OCI-LY7 (cell line): ENCODE results near the gene PKD1L1. TPM values are rescaled to one million over a fixed set of nuclear protein-coding genes. Genes with fewer than 3 reads are reported as not detected.
"Not testable (repeated sequence)": the region's sequence is repeated elsewhere in the genome, so short reads cannot be mapped to it uniquely, and the experiment has no call there.

Experiments used
- BruUV-seq: library from RNA; stranded (reverse); fragments of 400-500 nt; replicated peaks from 2 replicates; lab custom pipeline; 2021; lab: Mats Ljungman, UMichigan
- CTCF ChIA-PET: fragments of 300-600 bp; sonication (Branson Sonifier 250); formaldehyde crosslinking; loops from one replicate; lab custom pipeline; 2022; ENCODE audit warnings: antibody characterized with exemption; ENCODE audit not compliant: unreplicated experiment; lab: Charles Lee
- POLR2A ChIA-PET: fragments of 300-600 bp; sonication (Branson Sonifier 250); formaldehyde crosslinking; loops from one replicate; lab custom pipeline; 2022; ENCODE audit warnings: antibody characterized with exemption; lab: Charles Lee
- DNase-seq: peaks from one replicate; pipeline ENCODE4 v3.0.0-alpha.2; 2015; ENCODE audit warnings: low spot score
- H2AFZ ChIP-seq: fragments of 200-600 bp; sonication (generic), shearing (Covaris generic); 2 replicates; pipeline ENCODE4 v1.6.1; 2014; ENCODE audit warnings: mild to moderate bottlenecking, antibody characterized with exemption, low read length, moderate library complexity
- H3K27ac ChIP-seq: fragments of 200-600 bp; sonication (generic); 2 replicates; pipeline ENCODE4 v1.5.1; 2014; ENCODE audit warnings: mixed run types, low read depth, mild to moderate bottlenecking, moderate library complexity, low read length, inconsistent platforms; ENCODE audit not compliant: poor library complexity, severe bottlenecking
- H3K36me3 ChIP-seq: fragments of 200-600 bp; sonication (generic); 2 replicates; pipeline ENCODE4 v1.6.1; 2014; ENCODE audit warnings: mild to moderate bottlenecking, antibody characterized with exemption, low read length, moderate library complexity, mixed read lengths; ENCODE audit not compliant: insufficient read depth
- H3K4me1 ChIP-seq: fragments of 200-600 bp; sonication (generic); 2 replicates; pipeline ENCODE4 v1.5.1; 2014; ENCODE audit warnings: mild to moderate bottlenecking, low read length; ENCODE audit not compliant: insufficient read depth, poor library complexity, severe bottlenecking
- H3K4me2 ChIP-seq: fragments of 200-600 bp; sonication (generic); 2 replicates; pipeline ENCODE4 v1.6.1; 2014; ENCODE audit warnings: mild to moderate bottlenecking, low read length
- H3K4me3 ChIP-seq: fragments of 200-600 bp; sonication (generic); 2 replicates; pipeline ENCODE4 v1.5.1; 2014; ENCODE audit warnings: mild to moderate bottlenecking, low read depth, low read length; ENCODE audit not compliant: poor library complexity, severe bottlenecking
- H3K79me2 ChIP-seq: fragments of 200-600 bp; sonication (generic); 2 replicates; pipeline ENCODE4 v1.6.1; 2016; ENCODE audit warnings: low read depth, mild to moderate bottlenecking, low read length, moderate library complexity, mixed read lengths; ENCODE audit not compliant: insufficient read depth
- H3K9me2 ChIP-seq: fragments of 200-600 bp; sonication (generic); 2 replicates; pipeline ENCODE4 v1.6.1; 2016; ENCODE audit warnings: mild to moderate bottlenecking, low read length, mixed read lengths; ENCODE audit not compliant: insufficient read depth
- H3K9me3 ChIP-seq: fragments of 200-600 bp; sonication (generic); 2 replicates; pipeline ENCODE4 v1.6.1; 2014; ENCODE audit warnings: mild to moderate bottlenecking, mixed run types, low read length, mixed read lengths
- H4K20me1 ChIP-seq: fragments of 200-600 bp; sonication (generic); 2 replicates; pipeline ENCODE4 v1.6.1; 2014; ENCODE audit warnings: mild to moderate bottlenecking, antibody characterized with exemption, low read length, moderate library complexity, mixed read lengths; ENCODE audit not compliant: insufficient read depth
- EZH2phosphoT487 ChIP-seq: fragments of 200-600 bp; sonication (generic); IDR thresholded peaks from 2 replicates; pipeline ENCODE4 v1.6.1; 2018; ENCODE audit warnings: low read depth, borderline replicate concordance, mild to moderate bottlenecking, mixed run types, antibody characterized with exemption, low read length, moderate library complexity, mixed read lengths
- intact Hi-C: fragments of 100-400 bp; cut with micrococcal nuclease; formaldehyde crosslinking; loops from one replicate; pipeline ENCODE4 v1.10.0; 2022; ENCODE audit not compliant: unreplicated experiment
- total RNA-seq, 2 experiments: library from RNA; depleted of rRNA in 1 of 2; stranded (reverse); fragments of >200 nt in 1 of 2; shearing (Covaris generic) in 1 of 2; gene quantifications; 2 replicates each; pipeline ENCODE4 v1.2.3, GENCODE V29; 2014 to 2022
- TF ChIP-seq, protein P1 (sequence below): fragments of 200-600 bp; sonication (generic); conservative IDR thresholded peaks from 2 replicates; pipeline ENCODE4 v1.5.1; 2014; ENCODE audit warnings: mild to moderate bottlenecking, antibody characterized with exemption, low read length, moderate library complexity, mixed read lengths

The PKD1L1 gene
- total RNA-seq, 2 experiments from 2014 or later: 0.19 to 0.63 TPM

DNA sequence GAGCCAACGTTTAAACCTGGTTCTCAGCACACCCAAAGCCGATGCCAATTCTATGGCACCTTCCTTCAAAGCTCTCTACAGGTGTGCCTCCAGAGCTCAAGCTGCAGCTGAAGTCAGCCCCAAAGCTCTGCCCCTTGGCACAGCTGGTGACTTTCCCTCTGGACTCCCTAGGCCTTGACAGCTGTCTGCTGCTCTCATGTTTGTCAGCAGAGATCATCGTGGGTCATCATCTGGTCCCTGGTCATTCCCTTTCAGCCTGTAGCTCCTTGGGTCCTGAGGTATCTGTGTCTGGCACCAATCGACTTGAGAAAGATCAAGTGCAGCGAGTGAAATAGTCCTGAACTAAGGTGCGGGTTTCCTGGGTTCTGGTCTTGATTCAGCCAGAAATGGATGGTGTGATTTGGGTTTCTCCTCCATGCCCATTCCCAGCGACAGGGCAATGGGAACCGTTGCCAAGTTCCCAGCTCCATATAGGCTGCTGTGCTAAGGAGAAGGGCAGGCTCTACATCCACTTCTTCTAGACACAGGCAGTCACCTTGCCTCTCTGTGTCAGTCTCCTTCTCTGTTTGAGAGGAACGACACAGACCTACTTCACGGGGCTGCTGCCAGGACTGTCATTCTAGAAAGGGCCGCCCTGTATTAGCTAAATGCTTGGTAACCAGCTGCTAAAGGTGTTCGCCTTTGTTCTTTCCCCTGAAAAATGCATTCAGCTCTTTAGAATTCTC lies 3.6 kb downstream of the PKD1L1 start:
- POLR2A ChIA-PET: interaction anchor here (0.5 to 1.8 kb wide), 6 partner anchors 10 to 215 kb away, joined by 3 to 4 read pairs (median 3); no protein-coding TSS in a partner anchor
- Histone ChIP-seq H2AFZ (no peak overlapping the region), H3K27ac (no peak overlapping the region), H3K79me2 (no peaks in the 10 kb centered on the region), H4K20me1 (no peaks in the 10 kb centered on the region), H3K9me2 (no peaks in the 10 kb centered on the region), H3K36me3 (no peaks in the 10 kb centered on the region), H3K4me3 (no peak overlapping the region), H3K4me1 (no peaks in the 10 kb centered on the region), H3K9me3 (no peaks in the 10 kb centered on the region), H3K4me2 (no peak overlapping the region)
- no peak for DNase-seq
- no TSS peak for BruUV-seq
- CTCF ChIA-PET: interaction anchor here (0.6 to 1.6 kb wide), 5 partner anchors 12 to 166 kb away, joined by 3 to 9 read pairs (median 3); no protein-coding TSS in a partner anchor
- intact Hi-C loops: loop anchor here (1.0 to 2.0 kb wide), 3 partner anchors 25 to 210 kb away; no protein-coding TSS in a partner anchor
- TF ChIP-seq EZH2phosphoT487: no peak
- TF ChIP-seq, protein P1, sequence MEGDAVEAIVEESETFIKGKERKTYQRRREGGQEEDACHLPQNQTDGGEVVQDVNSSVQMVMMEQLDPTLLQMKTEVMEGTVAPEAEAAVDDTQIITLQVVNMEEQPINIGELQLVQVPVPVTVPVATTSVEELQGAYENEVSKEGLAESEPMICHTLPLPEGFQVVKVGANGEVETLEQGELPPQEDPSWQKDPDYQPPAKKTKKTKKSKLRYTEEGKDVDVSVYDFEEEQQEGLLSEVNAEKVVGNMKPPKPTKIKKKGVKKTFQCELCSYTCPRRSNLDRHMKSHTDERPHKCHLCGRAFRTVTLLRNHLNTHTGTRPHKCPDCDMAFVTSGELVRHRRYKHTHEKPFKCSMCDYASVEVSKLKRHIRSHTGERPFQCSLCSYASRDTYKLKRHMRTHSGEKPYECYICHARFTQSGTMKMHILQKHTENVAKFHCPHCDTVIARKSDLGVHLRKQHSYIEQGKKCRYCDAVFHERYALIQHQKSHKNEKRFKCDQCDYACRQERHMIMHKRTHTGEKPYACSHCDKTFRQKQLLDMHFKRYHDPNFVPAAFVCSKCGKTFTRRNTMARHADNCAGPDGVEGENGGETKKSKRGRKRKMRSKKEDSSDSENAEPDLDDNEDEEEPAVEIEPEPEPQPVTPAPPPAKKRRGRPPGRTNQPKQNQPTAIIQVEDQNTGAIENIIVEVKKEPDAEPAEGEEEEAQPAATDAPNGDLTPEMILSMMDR: no peak

DNA sequence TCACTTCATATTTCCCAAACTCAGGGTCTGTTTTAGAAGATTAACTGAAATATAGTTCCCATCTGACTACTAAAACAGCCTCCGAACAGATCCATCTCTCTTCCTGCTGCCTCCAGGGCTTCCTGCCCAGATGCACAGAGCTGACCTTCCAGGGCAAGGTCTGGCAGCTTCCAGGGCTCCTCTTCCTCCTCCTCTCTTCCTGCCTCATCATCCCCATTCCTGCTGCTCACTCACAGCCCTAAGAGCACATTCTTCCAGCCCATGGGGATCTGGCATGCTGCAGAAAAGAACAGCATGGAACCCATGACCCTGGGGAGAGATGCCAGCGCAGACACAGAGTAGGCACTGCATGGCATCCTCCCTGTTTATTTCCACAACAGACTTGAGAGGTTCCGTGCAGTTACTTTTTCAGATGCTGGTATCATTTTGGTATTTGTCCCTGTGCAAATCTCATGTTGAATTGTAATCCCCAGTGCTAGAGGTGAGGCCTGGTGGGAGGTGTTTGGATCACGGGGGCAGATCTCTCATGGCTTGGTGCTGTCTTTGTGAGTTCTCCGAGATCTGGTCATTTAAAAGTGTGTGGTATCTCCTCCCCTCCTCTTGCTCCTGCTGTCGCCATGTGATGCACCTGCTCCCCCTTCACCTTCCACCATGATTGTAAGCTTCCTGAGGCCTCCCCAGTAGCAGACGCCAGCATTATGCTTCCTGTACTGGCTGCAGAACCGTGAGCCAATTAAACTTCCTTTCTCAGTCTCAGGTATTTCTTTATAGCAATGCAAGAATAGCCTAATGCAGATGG lies 4.4 kb downstream of the PKD1L1 start:
- no peaks in the 10 kb centered on the region for H3K79me2 ChIP-seq
- intact Hi-C loops: loop anchor here (2.0 kb wide), 1 partner anchor 211 kb away; no protein-coding TSS in a partner anchor
- no peaks in the 10 kb centered on the region for H3K9me3 ChIP-seq
- no peaks in the 10 kb centered on the region for H3K9me2 ChIP-seq
- H4K20me1 ChIP-seq: no peaks in the 10 kb centered on the region
- H2AFZ ChIP-seq: no peak overlapping the region
- H3K4me3 ChIP-seq: no peak overlapping the region
- DNase-seq: no peak
- H3K4me1 ChIP-seq: peaks cover 8% of the 10 kb centered on the region
- no TSS peak for BruUV-seq
- TF ChIP-seq, protein P1: no peak
- TF ChIP-seq EZH2phosphoT487: no peak
- no peak overlapping the region for H3K27ac ChIP-seq
- H3K36me3 ChIP-seq: no peaks in the 10 kb centered on the region
- ChIA-PET POLR2A (interaction anchor here (1.5 to 1.8 kb wide), 2 partner anchors 27 to 45 kb away, joined by 3 to 4 read pairs; no protein-coding TSS in a partner anchor), CTCF (interaction anchor here (0.8 to 1.6 kb wide), 3 partner anchors 25 to 167 kb away, joined by 3 to 9 read pairs (median 6); no protein-coding TSS in a partner anchor)
- H3K4me2 ChIP-seq: no peak overlapping the region

DNA sequence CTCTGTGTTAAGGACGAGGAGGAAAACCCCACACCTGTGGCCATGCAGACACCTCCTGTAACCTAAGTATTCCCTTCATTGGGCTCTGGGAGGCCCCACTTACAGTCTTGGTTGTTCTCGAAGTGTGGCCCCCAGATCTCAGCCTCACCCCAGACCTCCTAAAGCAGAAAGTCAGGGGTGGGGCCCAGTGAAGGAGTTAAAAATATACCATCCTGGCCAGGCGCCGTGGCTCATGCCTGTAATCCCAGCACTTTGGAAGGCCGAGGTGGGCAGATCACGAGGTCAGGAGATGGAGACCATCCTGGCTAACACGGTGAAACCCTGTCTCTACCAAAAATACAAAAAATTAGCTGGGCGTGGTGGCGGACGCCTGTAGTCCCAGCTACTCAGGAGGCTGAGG lies 5.6 kb downstream of the PKD1L1 start:
- H3K36me3 ChIP-seq, H3K4me3 ChIP-seq, DNase-seq, H4K20me1 ChIP-seq, H3K4me2 ChIP-seq, H3K9me3 ChIP-seq, CTCF ChIA-PET, H3K27ac ChIP-seq, H3K79me2 ChIP-seq, POLR2A ChIA-PET, intact Hi-C loops, BruUV-seq, H2AFZ ChIP-seq, H3K9me2 ChIP-seq: not testable (repeated sequence)
- peaks cover 20% of the 10 kb centered on the region for H3K4me1 ChIP-seq
